ENCODE measurements around the gene LTBP1. TPM values are rescaled to one million over a fixed set of nuclear protein-coding genes. Genes with fewer than 3 reads are reported as not detected.
A peak's percentile ranks its signal among the peaks of the same experiment; 100 is the strongest.

The LTBP1 gene
- total RNA-seq, 1 donor from 2014 or later = 102 TPM

DNA sequence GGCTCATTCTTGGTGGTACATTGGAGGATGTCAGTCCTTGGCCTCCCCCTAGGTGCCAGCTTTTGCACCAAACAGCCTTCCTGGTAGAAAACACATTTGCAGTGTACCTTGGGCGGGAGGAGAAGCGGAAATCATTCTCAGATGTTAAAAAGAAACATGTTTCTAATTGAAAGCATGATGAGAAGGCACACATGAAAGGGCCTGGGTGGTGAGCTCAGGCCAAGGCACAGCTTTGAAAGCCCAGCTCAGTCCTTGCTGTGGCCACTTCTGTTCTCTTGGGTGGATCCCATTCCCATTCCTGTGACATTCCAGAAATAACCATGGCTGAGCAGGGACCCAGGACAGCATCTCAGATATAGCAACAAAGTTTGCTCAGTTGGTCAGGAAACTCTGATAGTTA is 71.5 kb downstream of the LTBP1 start:
- TF ChIP-seq, protein P1, sequence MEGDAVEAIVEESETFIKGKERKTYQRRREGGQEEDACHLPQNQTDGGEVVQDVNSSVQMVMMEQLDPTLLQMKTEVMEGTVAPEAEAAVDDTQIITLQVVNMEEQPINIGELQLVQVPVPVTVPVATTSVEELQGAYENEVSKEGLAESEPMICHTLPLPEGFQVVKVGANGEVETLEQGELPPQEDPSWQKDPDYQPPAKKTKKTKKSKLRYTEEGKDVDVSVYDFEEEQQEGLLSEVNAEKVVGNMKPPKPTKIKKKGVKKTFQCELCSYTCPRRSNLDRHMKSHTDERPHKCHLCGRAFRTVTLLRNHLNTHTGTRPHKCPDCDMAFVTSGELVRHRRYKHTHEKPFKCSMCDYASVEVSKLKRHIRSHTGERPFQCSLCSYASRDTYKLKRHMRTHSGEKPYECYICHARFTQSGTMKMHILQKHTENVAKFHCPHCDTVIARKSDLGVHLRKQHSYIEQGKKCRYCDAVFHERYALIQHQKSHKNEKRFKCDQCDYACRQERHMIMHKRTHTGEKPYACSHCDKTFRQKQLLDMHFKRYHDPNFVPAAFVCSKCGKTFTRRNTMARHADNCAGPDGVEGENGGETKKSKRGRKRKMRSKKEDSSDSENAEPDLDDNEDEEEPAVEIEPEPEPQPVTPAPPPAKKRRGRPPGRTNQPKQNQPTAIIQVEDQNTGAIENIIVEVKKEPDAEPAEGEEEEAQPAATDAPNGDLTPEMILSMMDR (IDR thresholded peaks at IDR 0.05) = no peak
- Mint-ChIP-seq H3K9me3 (ENCODE audit: unreplicated experiment) (no peaks in the 10 kb centered on the region), H3K36me3 (ENCODE audit: unreplicated experiment) (no peaks in the 10 kb centered on the region)

DNA sequence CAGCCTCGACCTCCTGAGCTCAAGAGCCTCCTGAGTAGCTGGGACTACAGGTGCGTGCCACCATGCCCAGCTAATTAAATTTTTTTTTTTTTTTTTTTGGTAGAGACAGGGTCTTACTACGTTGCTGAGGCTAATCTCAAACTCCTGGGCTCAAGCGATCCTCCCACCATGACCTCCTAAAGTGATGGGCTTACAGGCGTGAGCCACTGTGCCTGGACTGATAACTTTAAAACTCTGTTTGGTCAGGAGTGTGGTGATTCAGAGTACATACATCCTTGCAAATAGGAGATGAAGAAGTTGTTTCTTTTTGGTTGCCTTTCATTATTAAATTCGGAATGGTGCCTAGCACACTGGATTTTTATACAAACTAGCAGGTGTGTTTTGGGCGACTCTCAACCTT is 73.0 kb downstream of the LTBP1 start:
- Mint-ChIP-seq H3K9me3 (ENCODE audit: unreplicated experiment) (no peaks in the 10 kb centered on the region), H3K36me3 (ENCODE audit: unreplicated experiment) (no peaks in the 10 kb centered on the region), H3K27ac (ENCODE audit: unreplicated experiment) (no peak overlapping the region), H3K27me3 (ENCODE audit: unreplicated experiment) (no peaks in the 10 kb centered on the region), H3K4me1 (ENCODE audit: unreplicated experiment) (peaks cover 64% of the 10 kb centered on the region), H3K4me3 (ENCODE audit: unreplicated experiment) (no peak overlapping the region)
- no peak for DNase-seq (ENCODE audit: extremely low spot score, unreplicated experiment)
- TF ChIP-seq, protein P1 (IDR thresholded peaks at IDR 0.05) = no peak

More for the DNA sequence above, 71.5 kb downstream of the LTBP1 start:
- H3K4me3 Mint-ChIP-seq (ENCODE audit: unreplicated experiment) = no peak overlapping the region
- H3K4me1 Mint-ChIP-seq (ENCODE audit: unreplicated experiment) = peaks cover 64% of the 10 kb centered on the region
- H3K27ac Mint-ChIP-seq (ENCODE audit: unreplicated experiment) = peak overlapping the region; percentile 2
- no peak for DNase-seq (ENCODE audit: extremely low spot score, unreplicated experiment)
- no peaks in the 10 kb centered on the region for H3K27me3 Mint-ChIP-seq (ENCODE audit: unreplicated experiment)

DNA sequence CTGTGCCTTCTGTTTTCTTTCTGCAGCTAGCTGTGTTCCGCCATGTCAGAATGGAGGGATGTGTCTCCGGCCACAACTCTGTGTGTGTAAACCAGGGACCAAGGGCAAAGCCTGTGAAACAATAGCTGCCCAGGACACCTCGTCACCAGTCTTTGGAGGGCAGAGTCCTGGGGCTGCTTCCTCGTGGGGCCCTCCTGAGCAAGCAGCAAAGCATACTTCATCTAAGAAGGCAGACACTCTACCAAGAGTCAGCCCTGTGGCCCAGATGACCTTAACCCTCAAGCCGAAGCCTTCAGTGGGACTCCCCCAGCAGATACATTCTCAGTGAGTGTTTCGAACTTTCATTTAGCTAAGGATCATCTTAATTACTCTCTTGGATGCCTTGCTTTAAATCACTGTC is 74.1 kb downstream of the LTBP1 start:
- no peaks in the 10 kb centered on the region for H3K27me3 Mint-ChIP-seq (ENCODE audit: unreplicated experiment)
- peak overlapping the region; percentile 58 for H3K27ac Mint-ChIP-seq (ENCODE audit: unreplicated experiment)
- TF ChIP-seq, protein P1 (IDR thresholded peaks at IDR 0.05) = no peak
- H3K36me3 Mint-ChIP-seq (ENCODE audit: unreplicated experiment) = peaks cover 2% of the 10 kb centered on the region
- no peak for DNase-seq (ENCODE audit: extremely low spot score, unreplicated experiment)
- H3K9me3 Mint-ChIP-seq (ENCODE audit: unreplicated experiment) = peaks cover 6% of the 10 kb centered on the region
- H3K4me3 Mint-ChIP-seq (ENCODE audit: unreplicated experiment) = no peak overlapping the region
- peaks cover 53% of the 10 kb centered on the region for H3K4me1 Mint-ChIP-seq (ENCODE audit: unreplicated experiment)

DNA sequence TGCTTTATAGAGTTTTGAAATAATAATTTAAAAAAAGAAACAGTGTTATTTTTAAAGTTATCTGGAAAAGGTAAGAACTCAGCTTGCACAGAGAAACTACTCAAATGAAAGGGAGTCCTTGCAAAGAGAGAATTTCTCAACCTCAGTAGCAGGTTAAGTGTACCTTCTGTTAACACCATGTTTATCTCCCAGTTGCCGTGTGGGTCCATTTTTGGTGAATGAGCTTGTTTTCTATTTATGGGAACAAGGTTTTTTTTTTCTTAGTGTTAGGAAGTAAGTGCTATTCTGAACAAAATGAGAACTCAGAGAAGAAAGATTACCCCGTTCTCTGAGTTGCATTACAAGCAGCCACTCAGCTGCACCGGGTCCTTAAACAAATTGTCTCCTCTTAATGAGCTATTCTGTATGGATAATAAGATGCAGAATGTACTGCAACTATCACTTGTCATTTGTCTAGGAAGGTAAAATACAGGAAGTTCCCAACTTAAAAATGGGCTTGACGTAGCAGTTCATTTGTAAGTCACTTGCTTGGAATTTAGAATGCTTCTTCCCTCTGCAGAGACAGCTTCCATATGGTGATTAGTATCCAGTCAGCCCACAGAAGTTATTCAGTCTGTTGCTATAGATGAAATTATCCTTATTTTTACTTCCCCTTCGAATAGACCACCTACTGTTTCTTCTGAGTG is 74.9 kb downstream of the LTBP1 start:
- H3K4me1 Mint-ChIP-seq (ENCODE audit: unreplicated experiment) = peaks cover 52% of the 10 kb centered on the region
- peak overlapping the region; percentile 76 for H3K27ac Mint-ChIP-seq (ENCODE audit: unreplicated experiment)
- TF ChIP-seq, protein P1 (IDR thresholded peaks at IDR 0.05) = no peak
- peaks cover 6% of the 10 kb centered on the region for H3K9me3 Mint-ChIP-seq (ENCODE audit: unreplicated experiment)
- no peak overlapping the region for H3K4me3 Mint-ChIP-seq (ENCODE audit: unreplicated experiment)
- no peaks in the 10 kb centered on the region for H3K27me3 Mint-ChIP-seq (ENCODE audit: unreplicated experiment)
- H3K36me3 Mint-ChIP-seq (ENCODE audit: unreplicated experiment) = peaks cover 2% of the 10 kb centered on the region
- DNase-seq (ENCODE audit: extremely low spot score, unreplicated experiment) = no peak

DNA sequence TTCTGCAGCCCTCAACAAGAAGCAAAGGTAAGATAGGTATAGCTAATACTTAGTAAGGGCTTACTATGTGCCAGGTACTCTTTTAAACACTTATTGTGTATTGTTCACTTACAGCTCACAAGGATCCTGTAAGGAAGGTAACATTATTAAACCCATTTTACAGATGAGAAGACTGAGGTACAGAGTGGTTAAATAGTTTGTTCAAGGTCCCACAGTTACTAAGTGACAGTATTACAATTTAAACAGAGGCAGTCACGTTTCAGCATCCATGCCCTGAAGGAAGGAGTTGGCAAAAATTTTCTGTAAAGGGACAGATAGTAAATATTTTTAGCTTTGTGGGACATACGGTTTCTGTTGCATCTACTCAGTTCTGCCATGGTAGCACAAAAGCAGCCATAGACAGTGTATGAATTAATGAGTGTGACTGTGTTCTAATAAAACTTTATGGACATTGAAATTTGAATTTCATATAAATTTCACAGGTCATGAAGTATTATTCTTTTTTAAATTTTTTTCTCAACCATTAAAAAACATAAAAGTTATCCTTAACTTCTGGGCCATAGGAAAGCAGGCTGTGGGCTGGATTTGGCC is 75.7 kb downstream of the LTBP1 start:
- Mint-ChIP-seq H3K9me3 (ENCODE audit: unreplicated experiment) (peaks cover 6% of the 10 kb centered on the region), H3K27ac (ENCODE audit: unreplicated experiment) (peak overlapping the region; percentile 76), H3K4me3 (ENCODE audit: unreplicated experiment) (no peak overlapping the region), H3K4me1 (ENCODE audit: unreplicated experiment) (peaks cover 52% of the 10 kb centered on the region), H3K27me3 (ENCODE audit: unreplicated experiment) (no peaks in the 10 kb centered on the region), H3K36me3 (ENCODE audit: unreplicated experiment) (peaks cover 2% of the 10 kb centered on the region)
- TF ChIP-seq, protein P1 (IDR thresholded peaks at IDR 0.05) = no peak
- no peak for DNase-seq (ENCODE audit: extremely low spot score, unreplicated experiment)

Data from osteocyte (in vitro differentiated cells).